GM19035 (cell line): ENCODE measurements around the gene S100A7A.
"Not testable (repeated sequence)": the region's sequence is repeated elsewhere in the genome, so short reads cannot be mapped to it uniquely, and the experiment has no call there.

Source experiments
- ATAC-seq: cut with Tn5 transposase; IDR thresholded peaks from one replicate; pipeline ENCODE4 v1.9.1; 2021; ENCODE audit not compliant: unreplicated experiment

Gene S100A7A

GRCh38 chr1:153422450-153423068 lies 6.2 kb downstream of the S100A7A start:
- no peak for ATAC-seq

- no peak for ATAC-seq
These were observed 10.5 kb downstream of the S100A7A start for GRCh38 chr1:153426809-153427208.

- ATAC-seq = no peak
These were observed 11.8 kb downstream of the S100A7A start for GRCh38 chr1:153428073-153428638.

GRCh38 chr1:153428791-153429190 lies 12.5 kb downstream of the S100A7A start:
- ATAC-seq = no peak

GRCh38 chr1:153429266-153430165 lies 13.2 kb downstream of the S100A7A start:
- ATAC-seq = no peak

GRCh38 chr1:153430166-153430553 lies 13.8 kb downstream of the S100A7A start:
- no peak for ATAC-seq

GRCh38 chr1:153430561-153430960 lies 14.2 kb downstream of the S100A7A start:
- ATAC-seq = no peak

GRCh38 chr1:153431002-153431401 lies 14.7 kb downstream of the S100A7A start:
- ATAC-seq = no peak

GRCh38 chr1:153431427-153431826 lies 15.1 kb downstream of the S100A7A start:
- no peak for ATAC-seq

DNA sequence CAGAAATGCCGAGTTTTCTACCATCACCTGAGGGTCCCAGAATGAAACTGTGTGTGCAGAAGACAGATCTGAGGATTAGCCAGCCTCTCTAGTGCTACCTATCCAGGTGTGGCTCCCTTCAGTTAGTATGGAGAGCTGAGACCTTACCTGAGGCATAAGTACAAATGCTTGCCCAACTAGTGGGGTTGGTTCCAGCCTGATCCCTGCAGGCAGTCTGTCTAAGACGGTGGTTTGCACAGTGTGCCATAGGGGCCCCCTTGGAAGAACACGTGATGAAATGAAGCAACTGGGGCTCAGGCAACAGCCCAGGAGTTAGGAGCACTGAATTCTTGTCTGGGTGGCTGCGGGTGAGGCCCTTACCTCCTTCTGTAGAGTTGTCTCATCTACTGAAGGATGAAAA lies 15.6 kb downstream of the S100A7A start:
- ATAC-seq = no peak

- no peak for ATAC-seq
These were observed 16.8 kb downstream of the S100A7A start for GRCh38 chr1:153432874-153433681.

DNA sequence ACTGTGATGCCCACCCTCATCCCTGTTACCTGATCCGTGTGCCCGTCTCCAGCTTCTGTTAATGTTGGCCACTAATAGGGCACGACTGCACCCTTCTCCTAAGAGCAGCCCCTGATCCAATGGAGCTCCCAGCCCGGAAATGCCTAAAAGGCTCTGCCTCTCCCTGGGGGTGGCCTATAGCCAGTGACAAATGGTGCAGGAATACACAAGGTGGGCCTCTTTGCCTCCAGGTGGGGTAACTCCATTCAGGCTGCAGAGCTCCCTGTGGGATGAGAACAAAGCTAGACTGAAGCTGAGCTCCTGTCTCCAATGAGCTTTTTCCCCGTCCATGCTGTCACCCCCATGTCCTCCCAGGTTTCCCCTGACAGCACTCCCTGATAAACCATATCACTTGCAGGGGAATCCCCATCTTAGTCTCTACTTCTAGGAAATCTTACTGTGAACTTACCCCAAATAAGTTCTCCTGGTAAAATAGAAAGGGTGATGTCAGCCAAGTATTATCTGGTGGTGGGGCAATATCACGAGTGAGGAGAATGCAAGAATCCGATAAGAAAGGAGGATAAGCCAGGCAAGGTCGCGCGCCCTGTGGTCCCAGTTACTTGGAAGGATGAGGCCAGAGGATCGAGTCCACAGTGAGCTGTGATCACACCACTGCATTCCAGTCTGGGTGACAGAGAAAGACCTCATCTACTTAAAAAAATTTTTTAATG lies 18.6 kb downstream of the S100A7A start:
- no peak for ATAC-seq

- ATAC-seq = no peak
These were observed 20.9 kb downstream of the S100A7A start for GRCh38 chr1:153437236-153437635.

DNA sequence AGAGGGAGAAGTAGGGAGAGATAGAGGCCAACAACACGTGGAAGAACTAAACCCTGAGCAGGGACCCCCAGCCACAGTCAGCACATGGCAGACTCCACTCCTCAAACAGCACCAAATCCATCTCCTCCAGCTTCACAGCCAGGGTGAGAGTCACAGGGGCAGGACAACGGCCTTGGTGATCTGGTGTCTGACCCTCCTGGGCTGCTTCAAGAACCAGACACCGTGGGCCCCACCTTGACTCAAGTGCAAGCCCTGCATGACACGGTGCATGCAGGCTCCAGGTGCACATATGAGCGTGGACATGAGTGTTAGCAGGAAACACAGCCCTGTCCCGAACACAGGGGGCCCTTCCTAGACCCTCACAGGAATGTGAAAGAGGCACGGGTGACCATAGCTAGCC lies 22.3 kb downstream of the S100A7A start:
- no peak for ATAC-seq

DNA sequence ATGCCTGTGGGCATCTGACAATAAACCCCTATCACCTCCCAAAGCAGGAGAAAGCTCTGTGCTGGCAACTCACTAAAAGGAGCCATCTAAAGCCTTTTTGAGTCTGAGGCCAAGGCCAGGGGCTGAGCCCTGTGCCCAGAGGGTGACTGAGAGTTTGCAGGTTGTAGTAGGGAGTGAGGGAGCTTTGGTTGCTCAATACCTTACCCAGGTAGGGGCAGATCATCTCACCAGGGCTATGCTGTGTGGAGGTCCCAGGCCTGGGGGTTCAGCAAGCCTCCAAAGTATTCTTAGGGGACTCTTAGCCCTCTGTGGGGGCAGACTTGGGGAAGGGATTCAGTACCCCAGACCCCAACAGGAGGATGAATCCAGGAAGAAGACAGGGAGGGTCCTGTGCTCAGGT lies 23.0 kb downstream of the S100A7A start:
- ATAC-seq = no peak

- ATAC-seq = no peak
These were observed 25.0 kb downstream of the S100A7A start for GRCh38 chr1:153441238-153441755.

GRCh38 chr1:153443486-153443885 lies 27.2 kb downstream of the S100A7A start:
- ATAC-seq = no peak

GRCh38 chr1:153444078-153444477 lies 27.8 kb downstream of the S100A7A start:
- ATAC-seq = no peak

DNA sequence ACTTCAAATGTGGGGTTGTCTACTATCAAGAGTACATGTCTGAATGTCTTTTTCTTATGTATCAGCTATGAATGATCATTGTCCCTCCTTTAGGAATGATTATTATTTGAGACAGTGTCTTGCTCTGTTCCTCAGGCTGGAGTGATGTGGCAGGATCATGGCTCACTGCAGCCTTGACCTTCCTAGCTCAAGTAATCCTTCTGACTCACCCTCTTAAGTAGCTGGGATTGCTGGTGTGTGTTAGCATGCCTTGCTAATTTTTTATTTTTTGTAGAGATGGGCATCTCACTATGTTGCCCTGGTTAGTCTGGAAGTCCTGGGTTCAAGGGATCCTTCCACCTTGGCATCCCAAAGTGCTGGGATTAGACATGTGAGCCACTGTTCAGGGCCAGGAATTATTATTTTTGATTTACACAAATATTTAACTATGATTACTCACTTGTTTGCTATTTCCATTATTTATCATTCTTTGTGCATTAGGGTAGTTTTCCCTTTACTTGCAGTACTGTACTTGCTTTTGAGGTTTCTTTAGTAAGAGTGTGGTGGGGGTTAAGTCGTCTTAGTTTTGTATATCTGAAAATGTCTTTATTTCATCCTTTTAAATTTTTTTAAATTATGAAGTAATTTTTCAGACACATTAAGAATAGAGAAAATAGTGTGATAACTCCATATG lies 31.3 kb downstream of the S100A7A start:
- ATAC-seq = no peak

GRCh38 chr1:153448851-153449250 lies 32.5 kb downstream of the S100A7A start:
- not testable (repeated sequence) for ATAC-seq
